Prostate gland (tissue), 2 donors: ENCODE data around the gene EGFLAM.

Source experiments
- CTCF ChIP-seq, 4 experiments: fragments of 200-600 bp in 2 of 4; fragments of 450-650 bp in 2 of 4; sonication (generic) in 2 of 4; IDR thresholded peaks; 1 replicate in 3 of 4; 2 replicates in 1 of 4; pipeline ENCODE4 v1.5.1; 2016 to 2019; ENCODE audit warnings: antibody characterized with exemption in 4 of 4, mild to moderate bottlenecking in 2 of 4, moderate library complexity in 2 of 4
- POLR2A ChIP-seq: fragments of 450-650 bp; IDR thresholded peaks from one replicate; pipeline ENCODE4 v1.6.1; 2016; ENCODE audit warnings: antibody characterized with exemption, mild to moderate bottlenecking
- POLR2AphosphoS5 ChIP-seq: sonication (generic); formaldehyde crosslinking; IDR thresholded peaks from one replicate; pipeline ENCODE4 v1.6.1; 2017; ENCODE audit warnings: antibody characterized with exemption

GRCh38 chr5:38367966-38368365 is 109.6 kb downstream of the EGFLAM start:
- TF ChIP-seq POLR2AphosphoS5 = no peak
- no peak for TF ChIP-seq CTCF (IDR thresholded peaks at IDR 0.05)
- no peak for TF ChIP-seq POLR2A
